ENCODE results near the gene RBM46. TPM values are rescaled to one million over a fixed set of nuclear protein-coding genes. Genes with fewer than 3 reads are reported as not detected.

The RBM46 gene
- total RNA-seq, 1 experiment from 2014 or later = not detected

DNA sequence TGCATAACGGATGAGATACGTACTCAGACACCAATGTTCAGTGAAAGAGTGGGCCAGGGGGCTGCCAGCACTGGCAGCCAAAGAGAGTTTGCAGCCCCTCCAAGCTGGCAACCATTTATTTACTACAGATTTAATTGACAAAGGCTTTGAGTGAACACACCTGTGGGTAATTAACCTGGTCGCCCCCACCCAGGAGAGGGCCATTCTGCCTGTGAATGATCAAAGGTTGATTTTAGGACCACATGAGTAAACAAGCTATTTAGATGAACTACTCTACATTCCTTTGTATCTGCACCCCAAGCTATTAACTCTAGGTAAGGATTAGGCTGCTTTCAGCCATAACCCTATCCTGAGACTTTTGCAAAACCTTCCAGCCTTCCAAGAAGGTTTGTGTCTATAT lies 55.0 kb downstream of the RBM46 start:
- H3K27me3 ChIP-seq (ENCODE audit: control insufficient read depth, insufficient read depth, low read length) = no peaks in the 10 kb centered on the region
- no peak overlapping the region for H3K4me3 ChIP-seq (ENCODE audit: low read depth in 2 of 2, low read length in 2 of 2)
- BruUV-seq (replicated peaks) = no TSS peak
- no peak for DNase-seq (ENCODE audit: low read depth, low spot score)
- H3K9me3 ChIP-seq (ENCODE audit: control insufficient read depth, insufficient read depth, low read depth, low read length) = no peaks in the 10 kb centered on the region
- TF ChIP-seq SIN3A (IDR thresholded peaks at IDR 0.05; ENCODE audit: borderline replicate concordance, insufficient read depth, low read depth, low read length) = no peak
- ChIA-PET CTCF (no interaction called here), POLR2A (no interaction called here)
- H3K27ac ChIP-seq (ENCODE audit: low read length) = no peak overlapping the region
- intact Hi-C loops (cut with micrococcal nuclease; ENCODE audit: unreplicated experiment) = no loop called here
- H3K4me1 ChIP-seq (ENCODE audit: control insufficient read depth, insufficient read depth, low read length) = no peaks in the 10 kb centered on the region
- in situ Hi-C loops (cut with HindIII; ENCODE audit: low pct_unique_long_range_greater_than_20kb, low sequenced_read_pairs) = no loop called here
- no peak for ATAC-seq
- H3K36me3 ChIP-seq (ENCODE audit: control insufficient read depth, insufficient read depth, low read length) = no peaks in the 10 kb centered on the region

DNA sequence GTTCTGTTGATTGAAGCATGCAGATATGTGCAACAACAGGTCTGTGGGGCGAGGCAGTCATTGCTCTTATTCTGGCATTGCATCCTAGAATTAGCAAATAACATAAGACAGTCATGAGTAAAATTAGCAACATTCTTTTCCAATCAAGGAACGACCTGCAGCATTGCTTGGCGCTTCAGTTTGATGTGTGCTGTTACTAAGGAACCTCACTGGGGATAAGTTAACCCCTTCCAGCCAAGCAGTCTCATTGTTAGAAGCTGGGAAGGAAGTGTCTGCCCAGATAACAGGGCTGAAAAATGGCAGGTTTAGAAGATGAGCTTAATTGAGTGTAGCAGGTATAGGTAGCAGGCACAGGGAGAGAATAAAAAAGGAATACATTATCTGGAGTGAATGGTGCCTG lies 55.4 kb downstream of the RBM46 start:
- POLR2A ChIA-PET = no interaction called here
- in situ Hi-C loops (cut with HindIII; ENCODE audit: low pct_unique_long_range_greater_than_20kb, low sequenced_read_pairs) (no loop called here), intact Hi-C loops (cut with micrococcal nuclease; ENCODE audit: unreplicated experiment) (no loop called here)
- ATAC-seq (no peak), DNase-seq (ENCODE audit: low read depth, low spot score) (no peak)
- TF ChIP-seq, protein P1, sequence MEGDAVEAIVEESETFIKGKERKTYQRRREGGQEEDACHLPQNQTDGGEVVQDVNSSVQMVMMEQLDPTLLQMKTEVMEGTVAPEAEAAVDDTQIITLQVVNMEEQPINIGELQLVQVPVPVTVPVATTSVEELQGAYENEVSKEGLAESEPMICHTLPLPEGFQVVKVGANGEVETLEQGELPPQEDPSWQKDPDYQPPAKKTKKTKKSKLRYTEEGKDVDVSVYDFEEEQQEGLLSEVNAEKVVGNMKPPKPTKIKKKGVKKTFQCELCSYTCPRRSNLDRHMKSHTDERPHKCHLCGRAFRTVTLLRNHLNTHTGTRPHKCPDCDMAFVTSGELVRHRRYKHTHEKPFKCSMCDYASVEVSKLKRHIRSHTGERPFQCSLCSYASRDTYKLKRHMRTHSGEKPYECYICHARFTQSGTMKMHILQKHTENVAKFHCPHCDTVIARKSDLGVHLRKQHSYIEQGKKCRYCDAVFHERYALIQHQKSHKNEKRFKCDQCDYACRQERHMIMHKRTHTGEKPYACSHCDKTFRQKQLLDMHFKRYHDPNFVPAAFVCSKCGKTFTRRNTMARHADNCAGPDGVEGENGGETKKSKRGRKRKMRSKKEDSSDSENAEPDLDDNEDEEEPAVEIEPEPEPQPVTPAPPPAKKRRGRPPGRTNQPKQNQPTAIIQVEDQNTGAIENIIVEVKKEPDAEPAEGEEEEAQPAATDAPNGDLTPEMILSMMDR (IDR thresholded peaks at IDR 0.05) = no peak
- TF ChIP-seq POLR2AphosphoS5 (IDR thresholded peaks at IDR 0.05; ENCODE audit: low read depth, low read length) (no peak), REST (IDR thresholded peaks at IDR 0.05; ENCODE audit: insufficient read depth in 1 of 2, low read depth in 2 of 2, low read length in 1 of 2) (no peak), TCF7L2 (IDR thresholded peaks at IDR 0.05; ENCODE audit: low read depth, low read length) (no peak), SIN3A (IDR thresholded peaks at IDR 0.05; ENCODE audit: borderline replicate concordance, insufficient read depth, low read depth, low read length) (no peak)
- H3K4me3 ChIP-seq (ENCODE audit: low read depth in 2 of 2, low read length in 2 of 2) = no peak overlapping the region
- no peaks in the 10 kb centered on the region for H3K36me3 ChIP-seq (ENCODE audit: control insufficient read depth, insufficient read depth, low read length)
- no peaks in the 10 kb centered on the region for H3K9me3 ChIP-seq (ENCODE audit: control insufficient read depth, insufficient read depth, low read depth, low read length)
- H3K4me1 ChIP-seq (ENCODE audit: control insufficient read depth, insufficient read depth, low read length) = no peaks in the 10 kb centered on the region
- H3K27ac ChIP-seq (ENCODE audit: low read length) = no peak overlapping the region
- CTCF ChIA-PET = no interaction called here
- BruUV-seq (replicated peaks) = no TSS peak
- no peaks in the 10 kb centered on the region for H3K27me3 ChIP-seq (ENCODE audit: control insufficient read depth, insufficient read depth, low read length)

GRCh38 chr4:154838155-154838554 lies 57.1 kb downstream of the RBM46 start:
- in situ Hi-C loops (cut with HindIII; ENCODE audit: low pct_unique_long_range_greater_than_20kb, low sequenced_read_pairs) = no loop called here
- CTCF ChIA-PET = no interaction called here

More at GRCh38 chr4:154838155-154838554, 57.1 kb downstream of the RBM46 start:
- ATAC-seq (no peak), DNase-seq (ENCODE audit: low read depth, low spot score) (no peak)
- no peaks in the 10 kb centered on the region for H3K36me3 ChIP-seq (ENCODE audit: control insufficient read depth, insufficient read depth, low read length)
- H3K9me3 ChIP-seq (ENCODE audit: control insufficient read depth, insufficient read depth, low read depth, low read length) = no peaks in the 10 kb centered on the region
- TF ChIP-seq REST (IDR thresholded peaks at IDR 0.05; ENCODE audit: insufficient read depth in 1 of 2, low read depth in 2 of 2, low read length in 1 of 2) (no peak), SIN3A (IDR thresholded peaks at IDR 0.05; ENCODE audit: borderline replicate concordance, insufficient read depth, low read depth, low read length) (no peak), TCF7L2 (IDR thresholded peaks at IDR 0.05; ENCODE audit: low read depth, low read length) (no peak), POLR2AphosphoS5 (IDR thresholded peaks at IDR 0.05; ENCODE audit: low read depth, low read length) (no peak)
- TF ChIP-seq, protein P1 (IDR thresholded peaks at IDR 0.05) = no peak
- POLR2A ChIA-PET = no interaction called here
- H3K4me3 ChIP-seq (ENCODE audit: low read depth in 2 of 2, low read length in 2 of 2) = no peak overlapping the region
- intact Hi-C loops (cut with micrococcal nuclease; ENCODE audit: unreplicated experiment) = no loop called here
- no TSS peak for BruUV-seq (replicated peaks)
- H3K27ac ChIP-seq (ENCODE audit: low read length) = no peak overlapping the region
- no peaks in the 10 kb centered on the region for H3K4me1 ChIP-seq (ENCODE audit: control insufficient read depth, insufficient read depth, low read length)
- no peaks in the 10 kb centered on the region for H3K27me3 ChIP-seq (ENCODE audit: control insufficient read depth, insufficient read depth, low read length)

All from Panc1 (cell line).